HepG2 (cell line): ENCODE data around the gene GUCY2C. TPM values are rescaled to one million over a fixed set of nuclear protein-coding genes. Genes with fewer than 3 reads are reported as not detected.

Experiments used
- MTA1 ChIP-seq: sonication (generic); formaldehyde crosslinking; IDR thresholded peaks from 2 replicates; pipeline ENCODE4 v1.4.0; 2020; ENCODE audit warnings: missing genetic modification reagents, mild to moderate bottlenecking, borderline replicate concordance
- PAWR ChIP-seq: sonication (generic); formaldehyde crosslinking; IDR thresholded peaks from 2 replicates; pipeline ENCODE4 v1.4.0; 2020; ENCODE audit warnings: missing genetic modification reagents, mild to moderate bottlenecking, borderline replicate concordance
- SMYD3 ChIP-seq: sonication (generic); formaldehyde crosslinking; IDR thresholded peaks from 2 replicates; pipeline ENCODE4 v1.8.1; 2023; ENCODE audit warnings: mild to moderate bottlenecking, missing genetic modification reagents
- ZNF282 ChIP-seq: fragments of 450-650 bp; IDR thresholded peaks from 2 replicates; pipeline ENCODE4 v1.6.1; 2018; ENCODE audit not compliant: partially characterized antibody
- ZNF296 ChIP-seq: sonication (generic); formaldehyde crosslinking; conservative IDR thresholded peaks from 2 replicates; pipeline ENCODE4 v1.5.0; 2020; ENCODE audit warnings: mild to moderate bottlenecking, missing genetic modification reagents
- ZNF629 ChIP-seq: sonication (generic); formaldehyde crosslinking; conservative IDR thresholded peaks from 2 replicates; pipeline ENCODE4 v1.5.0; 2020; ENCODE audit warnings: missing genetic modification reagents
- polyA plus RNA-seq, 8 experiments: library from polyadenylated mRNA; depleted of rRNA in 3 of 8; stranded (reverse) in 7 of 8; unstranded in 1 of 8; fragments of >200 nt; fragmentation: Illumina TruSeq in 4 of 8; extraction: Trizol in 4 of 8; gene quantifications; 2 replicates each; pipeline versions ENCODE4 v1.2.1 to v1.2.3, GENCODE V29; 2011 to 2016; ENCODE audit warnings: low read depth in 4 of 8, missing spikeins in 1 of 8, mixed read lengths in 1 of 8; ENCODE audit not compliant: insufficient read depth in 1 of 8
- total RNA-seq, 5 experiments: library from RNA; depleted of rRNA; stranded (reverse); fragments of >200 nt; fragmentation: Illumina TruSeq; extraction: Trizol; gene quantifications; 2 replicates each; pipeline ENCODE4 v1.2.3, GENCODE V29; 2016; ENCODE audit warnings: low read depth in 1 of 5
- TF ChIP-seq, protein P1 (sequence below): sonication (generic); formaldehyde crosslinking; IDR thresholded peaks from 2 replicates; pipeline ENCODE4 v1.8.0; 2022; ENCODE audit warnings: mild to moderate bottlenecking, missing genetic modification reagents, borderline replicate concordance
- TF ChIP-seq, protein P2 (sequence below): sonication (generic); formaldehyde crosslinking; IDR thresholded peaks from 2 replicates; pipeline ENCODE4 v1.9.0; 2022; ENCODE audit warnings: missing genetic modification reagents, mild to moderate bottlenecking, borderline replicate concordance
- TF ChIP-seq, protein P3 (sequence below): sonication (generic); formaldehyde crosslinking; conservative IDR thresholded peaks from 2 replicates; pipeline ENCODE4 v1.8.0; 2022; ENCODE audit warnings: missing genetic modification reagents
- TF ChIP-seq, protein P4 (sequence below): IDR thresholded peaks from 2 replicates; pipeline ENCODE4 v1.6.1; 2016
- TF ChIP-seq, protein P5 (sequence below): sonication (generic); formaldehyde crosslinking; IDR thresholded peaks from 2 replicates; pipeline ENCODE4 v1.4.0; 2020; ENCODE audit warnings: missing genetic modification reagents, borderline replicate concordance
- TF ChIP-seq, protein P6 (sequence below): sonication (generic); formaldehyde crosslinking; IDR thresholded peaks from 2 replicates; pipeline ENCODE4 v1.9.0; 2021; ENCODE audit warnings: missing genetic modification reagents, borderline replicate concordance

The GUCY2C gene
- total and polyA plus RNA-seq, 2 of the 13 experiments (the other 11 are each of a cell fraction or from before 2014, with no cell fraction given) = not detected

DNA sequence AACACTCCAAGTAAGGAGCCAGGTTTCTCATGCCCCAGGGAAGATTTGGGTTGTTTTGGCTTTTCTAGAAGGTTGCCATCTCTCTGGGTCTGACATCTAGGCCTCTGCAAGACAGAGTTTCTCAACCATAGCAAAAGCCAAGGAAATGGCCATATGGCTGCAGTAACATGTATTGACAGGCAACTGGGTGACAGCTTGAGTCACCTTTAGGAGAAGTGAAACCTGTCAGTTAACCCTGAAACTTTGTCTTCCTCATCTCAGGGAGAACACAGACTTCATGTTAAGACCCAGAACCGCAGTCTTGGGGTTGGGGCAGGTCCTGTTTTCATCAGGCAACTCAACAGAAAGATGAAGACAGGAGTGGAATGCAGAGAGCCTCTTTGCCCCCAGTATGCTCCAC is 82.7 kb downstream of the GUCY2C start (continued):
- TF ChIP-seq, protein P1, sequence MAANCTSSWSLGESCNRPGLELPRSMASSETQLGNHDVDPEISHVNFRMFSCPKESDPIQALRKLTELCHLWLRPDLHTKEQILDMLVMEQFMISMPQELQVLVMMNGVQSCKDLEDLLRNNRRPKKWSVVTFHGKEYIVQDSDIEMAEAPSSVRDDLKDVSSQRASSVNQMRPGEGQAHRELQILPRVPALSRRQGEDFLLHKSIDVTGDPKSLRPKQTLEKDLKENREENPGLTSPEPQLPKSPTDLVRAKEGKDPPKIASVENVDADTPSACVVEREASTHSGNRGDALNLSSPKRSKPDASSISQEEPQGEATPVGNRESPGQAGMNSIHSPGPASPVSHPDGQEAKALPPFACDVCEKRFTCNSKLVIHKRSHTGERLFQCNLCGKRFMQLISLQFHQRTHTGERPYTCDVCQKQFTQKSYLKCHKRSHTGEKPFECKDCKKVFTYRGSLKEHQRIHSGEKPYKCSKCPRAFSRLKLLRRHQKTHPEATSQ (CRISPR knock-in tag) = no peak
- TF ChIP-seq ZNF296 (CRISPR knock-in tag) = no peak
- TF ChIP-seq, protein P2, sequence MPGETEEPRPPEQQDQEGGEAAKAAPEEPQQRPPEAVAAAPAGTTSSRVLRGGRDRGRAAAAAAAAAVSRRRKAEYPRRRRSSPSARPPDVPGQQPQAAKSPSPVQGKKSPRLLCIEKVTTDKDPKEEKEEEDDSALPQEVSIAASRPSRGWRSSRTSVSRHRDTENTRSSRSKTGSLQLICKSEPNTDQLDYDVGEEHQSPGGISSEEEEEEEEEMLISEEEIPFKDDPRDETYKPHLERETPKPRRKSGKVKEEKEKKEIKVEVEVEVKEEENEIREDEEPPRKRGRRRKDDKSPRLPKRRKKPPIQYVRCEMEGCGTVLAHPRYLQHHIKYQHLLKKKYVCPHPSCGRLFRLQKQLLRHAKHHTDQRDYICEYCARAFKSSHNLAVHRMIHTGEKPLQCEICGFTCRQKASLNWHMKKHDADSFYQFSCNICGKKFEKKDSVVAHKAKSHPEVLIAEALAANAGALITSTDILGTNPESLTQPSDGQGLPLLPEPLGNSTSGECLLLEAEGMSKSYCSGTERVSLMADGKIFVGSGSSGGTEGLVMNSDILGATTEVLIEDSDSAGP = no peak
- no peak for TF ChIP-seq PAWR (CRISPR knock-in tag)
- TF ChIP-seq ZNF629 (CRISPR knock-in tag) = no peak
- TF ChIP-seq, protein P3, sequence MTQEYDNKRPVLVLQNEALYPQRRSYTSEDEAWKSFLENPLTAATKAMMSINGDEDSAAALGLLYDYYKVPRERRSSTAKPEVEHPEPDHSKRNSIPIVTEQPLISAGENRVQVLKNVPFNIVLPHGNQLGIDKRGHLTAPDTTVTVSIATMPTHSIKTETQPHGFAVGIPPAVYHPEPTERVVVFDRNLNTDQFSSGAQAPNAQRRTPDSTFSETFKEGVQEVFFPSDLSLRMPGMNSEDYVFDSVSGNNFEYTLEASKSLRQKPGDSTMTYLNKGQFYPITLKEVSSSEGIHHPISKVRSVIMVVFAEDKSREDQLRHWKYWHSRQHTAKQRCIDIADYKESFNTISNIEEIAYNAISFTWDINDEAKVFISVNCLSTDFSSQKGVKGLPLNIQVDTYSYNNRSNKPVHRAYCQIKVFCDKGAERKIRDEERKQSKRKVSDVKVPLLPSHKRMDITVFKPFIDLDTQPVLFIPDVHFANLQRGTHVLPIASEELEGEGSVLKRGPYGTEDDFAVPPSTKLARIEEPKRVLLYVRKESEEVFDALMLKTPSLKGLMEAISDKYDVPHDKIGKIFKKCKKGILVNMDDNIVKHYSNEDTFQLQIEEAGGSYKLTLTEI (CRISPR knock-in tag) = no peak
- TF ChIP-seq, protein P4, sequence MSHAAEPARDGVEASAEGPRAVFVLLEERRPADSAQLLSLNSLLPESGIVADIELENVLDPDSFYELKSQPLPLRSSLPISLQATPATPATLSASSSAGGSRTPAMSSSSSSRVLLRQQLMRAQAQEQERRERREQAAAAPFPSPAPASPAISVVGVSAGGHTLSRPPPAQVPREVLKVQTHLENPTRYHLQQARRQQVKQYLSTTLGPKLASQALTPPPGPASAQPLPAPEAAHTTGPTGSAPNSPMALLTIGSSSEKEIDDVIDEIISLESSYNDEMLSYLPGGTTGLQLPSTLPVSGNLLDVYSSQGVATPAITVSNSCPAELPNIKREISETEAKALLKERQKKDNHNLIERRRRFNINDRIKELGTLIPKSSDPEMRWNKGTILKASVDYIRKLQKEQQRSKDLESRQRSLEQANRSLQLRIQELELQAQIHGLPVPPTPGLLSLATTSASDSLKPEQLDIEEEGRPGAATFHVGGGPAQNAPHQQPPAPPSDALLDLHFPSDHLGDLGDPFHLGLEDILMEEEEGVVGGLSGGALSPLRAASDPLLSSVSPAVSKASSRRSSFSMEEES (CRISPR knock-in tag) = no peak
- TF ChIP-seq MTA1 = no peak
- no peak for TF ChIP-seq SMYD3 (CRISPR knock-in tag)
- TF ChIP-seq, protein P5, sequence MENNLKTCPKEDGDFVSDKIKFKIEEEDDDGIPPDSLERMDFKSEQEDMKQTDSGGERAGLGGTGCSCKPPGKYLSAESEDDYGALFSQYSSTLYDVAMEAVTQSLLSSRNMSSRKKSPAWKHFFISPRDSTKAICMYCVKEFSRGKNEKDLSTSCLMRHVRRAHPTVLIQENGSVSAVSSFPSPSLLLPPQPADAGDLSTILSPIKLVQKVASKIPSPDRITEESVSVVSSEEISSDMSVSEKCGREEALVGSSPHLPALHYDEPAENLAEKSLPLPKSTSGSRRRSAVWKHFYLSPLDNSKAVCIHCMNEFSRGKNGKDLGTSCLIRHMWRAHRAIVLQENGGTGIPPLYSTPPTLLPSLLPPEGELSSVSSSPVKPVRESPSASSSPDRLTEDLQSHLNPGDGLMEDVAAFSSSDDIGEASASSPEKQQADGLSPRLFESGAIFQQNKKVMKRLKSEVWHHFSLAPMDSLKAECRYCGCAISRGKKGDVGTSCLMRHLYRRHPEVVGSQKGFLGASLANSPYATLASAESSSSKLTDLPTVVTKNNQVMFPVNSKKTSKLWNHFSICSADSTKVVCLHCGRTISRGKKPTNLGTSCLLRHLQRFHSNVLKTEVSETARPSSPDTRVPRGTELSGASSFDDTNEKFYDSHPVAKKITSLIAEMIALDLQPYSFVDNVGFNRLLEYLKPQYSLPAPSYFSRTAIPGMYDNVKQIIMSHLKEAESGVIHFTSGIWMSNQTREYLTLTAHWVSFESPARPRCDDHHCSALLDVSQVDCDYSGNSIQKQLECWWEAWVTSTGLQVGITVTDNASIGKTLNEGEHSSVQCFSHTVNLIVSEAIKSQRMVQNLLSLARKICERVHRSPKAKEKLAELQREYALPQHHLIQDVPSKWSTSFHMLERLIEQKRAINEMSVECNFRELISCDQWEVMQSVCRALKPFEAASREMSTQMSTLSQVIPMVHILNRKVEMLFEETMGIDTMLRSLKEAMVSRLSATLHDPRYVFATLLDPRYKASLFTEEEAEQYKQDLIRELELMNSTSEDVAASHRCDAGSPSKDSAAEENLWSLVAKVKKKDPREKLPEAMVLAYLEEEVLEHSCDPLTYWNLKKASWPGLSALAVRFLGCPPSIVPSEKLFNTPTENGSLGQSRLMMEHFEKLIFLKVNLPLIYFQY (CRISPR knock-in tag) = no peak
- TF ChIP-seq, protein P6, sequence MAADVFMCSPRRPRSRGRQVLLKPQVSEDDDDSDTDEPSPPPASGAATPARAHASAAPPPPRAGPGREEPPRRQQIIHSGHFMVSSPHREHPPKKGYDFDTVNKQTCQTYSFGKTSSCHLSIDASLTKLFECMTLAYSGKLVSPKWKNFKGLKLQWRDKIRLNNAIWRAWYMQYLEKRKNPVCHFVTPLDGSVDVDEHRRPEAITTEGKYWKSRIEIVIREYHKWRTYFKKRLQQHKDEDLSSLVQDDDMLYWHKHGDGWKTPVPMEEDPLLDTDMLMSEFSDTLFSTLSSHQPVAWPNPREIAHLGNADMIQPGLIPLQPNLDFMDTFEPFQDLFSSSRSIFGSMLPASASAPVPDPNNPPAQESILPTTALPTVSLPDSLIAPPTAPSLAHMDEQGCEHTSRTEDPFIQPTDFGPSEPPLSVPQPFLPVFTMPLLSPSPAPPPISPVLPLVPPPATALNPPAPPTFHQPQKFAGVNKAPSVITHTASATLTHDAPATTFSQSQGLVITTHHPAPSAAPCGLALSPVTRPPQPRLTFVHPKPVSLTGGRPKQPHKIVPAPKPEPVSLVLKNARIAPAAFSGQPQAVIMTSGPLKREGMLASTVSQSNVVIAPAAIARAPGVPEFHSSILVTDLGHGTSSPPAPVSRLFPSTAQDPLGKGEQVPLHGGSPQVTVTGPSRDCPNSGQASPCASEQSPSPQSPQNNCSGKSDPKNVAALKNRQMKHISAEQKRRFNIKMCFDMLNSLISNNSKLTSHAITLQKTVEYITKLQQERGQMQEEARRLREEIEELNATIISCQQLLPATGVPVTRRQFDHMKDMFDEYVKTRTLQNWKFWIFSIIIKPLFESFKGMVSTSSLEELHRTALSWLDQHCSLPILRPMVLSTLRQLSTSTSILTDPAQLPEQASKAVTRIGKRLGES (CRISPR knock-in tag) = no peak
- TF ChIP-seq ZNF282 = no peak
- TF ChIP-seq, all 625 proteins: peak for 0
